Caco-2 (cell line): ENCODE measurements around the gene TMEM19. TPM values are rescaled to one million over a fixed set of nuclear protein-coding genes. Genes with fewer than 3 reads are reported as not detected.

Experiments
- BruUV-seq: library from RNA; stranded (reverse); fragments of 400-500 nt; replicated peaks from 2 replicates; lab custom pipeline; 2021; lab: Mats Ljungman, UMichigan
- CTCF ChIA-PET: fragments of 300-600 bp; sonication (Branson Sonifier 250); formaldehyde crosslinking; loops from one replicate; lab custom pipeline; 2022; ENCODE audit warnings: antibody characterized with exemption; lab: Charles Lee
- POLR2A ChIA-PET: fragments of 300-600 bp; sonication (Branson Sonifier 250); formaldehyde crosslinking; loops from one replicate; lab custom pipeline; 2022; ENCODE audit warnings: antibody characterized with exemption; lab: Charles Lee
- DNase-seq, 2 experiments: peaks; one replicate each; pipeline versions ENCODE4 v3.0.0 to v3.0.0-alpha.2; 2020 to 2022
- H3K27me3 ChIP-seq: replicated peaks from 2 replicates; pipeline ENCODE4 v1.6.0; 2011; ENCODE audit warnings: low read length; ENCODE audit not compliant: control insufficient read depth, insufficient read depth
- H3K36me3 ChIP-seq: 2 replicates; pipeline ENCODE4 v1.5.1; 2011; ENCODE audit warnings: low read length; ENCODE audit not compliant: control insufficient read depth, insufficient read depth
- H3K4me1 ChIP-seq: fragments of 250-450 bp; sonication (Bioruptor Pico); 2 replicates; pipeline ENCODE4 v1.5.1; 2020; ENCODE audit warnings: mild to moderate bottlenecking
- H3K4me3 ChIP-seq: 2 replicates; pipeline ENCODE4 v1.5.1; 2011; ENCODE audit warnings: low read depth, mild to moderate bottlenecking, control low read depth, low read length
- H3K9me3 ChIP-seq: fragments of 250-450 bp; sonication (Bioruptor Pico); 2 replicates; pipeline ENCODE4 v1.5.1; 2020; ENCODE audit warnings: mild to moderate bottlenecking, moderate library complexity
- H3K27ac Mint-ChIP-seq: one replicate; pipeline ENCODE4 v1.8.0; 2022; ENCODE audit warnings: mixed read lengths; ENCODE audit not compliant: unreplicated experiment
- H3K27me3 Mint-ChIP-seq: one replicate; pipeline ENCODE4 v1.8.0; 2022; ENCODE audit warnings: mixed read lengths; ENCODE audit not compliant: insufficient read depth, unreplicated experiment
- H3K36me3 Mint-ChIP-seq: one replicate; pipeline ENCODE4 v1.8.0; 2022; ENCODE audit warnings: mild to moderate bottlenecking, mixed read lengths; ENCODE audit not compliant: insufficient read depth, unreplicated experiment
- H3K4me1 Mint-ChIP-seq: one replicate; pipeline ENCODE4 v1.8.0; 2022; ENCODE audit warnings: low read depth, mixed read lengths; ENCODE audit not compliant: unreplicated experiment
- H3K4me3 Mint-ChIP-seq: one replicate; pipeline ENCODE4 v1.8.0; 2022; ENCODE audit warnings: mild to moderate bottlenecking, moderate library complexity, mixed read lengths; ENCODE audit not compliant: unreplicated experiment
- H3K9me3 Mint-ChIP-seq: one replicate; pipeline ENCODE4 v1.8.0; 2022; ENCODE audit warnings: mixed read lengths; ENCODE audit not compliant: unreplicated experiment
- CTCF ChIP-seq, 2 experiments: fragments of 200-600 bp in 1 of 2; IDR thresholded peaks; 1 replicate in 1 of 2; 2 replicates in 1 of 2; pipeline versions ENCODE4 v1.5.1 to v1.8.0; 2011 to 2022; ENCODE audit warnings: antibody characterized with exemption in 1 of 2, control low read depth in 1 of 2, inconsistent platforms in 1 of 2, low read depth in 1 of 2, low read length in 1 of 2, mild to moderate bottlenecking in 1 of 2, moderate library complexity in 1 of 2; ENCODE audit not compliant: insufficient read depth in 1 of 2, severe bottlenecking in 1 of 2, unreplicated experiment in 1 of 2
- intact Hi-C: fragments of 100-400 bp; cut with micrococcal nuclease; formaldehyde crosslinking; loops from one replicate; pipeline ENCODE4 v1.10.0; 2022; ENCODE audit not compliant: unreplicated experiment
- total RNA-seq: library from RNA; stranded (reverse); gene quantifications from 2 replicates; pipeline ENCODE4 v1.2.3, GENCODE V29; 2022

The TMEM19 gene
- total RNA-seq, 1 experiment from 2014 or later, result 24.2 TPM

- H3K9me3 Mint-ChIP-seq, result no peaks in the 10 kb centered on the region
- H3K4me3 Mint-ChIP-seq, result no peak overlapping the region
- H3K4me3 ChIP-seq, result no peak overlapping the region
- TF ChIP-seq CTCF (IDR thresholded peaks at IDR 0.05; ENCODE audit: insufficient read depth in 1 of 2, low read depth in 1 of 2, low read length in 1 of 2, severe bottlenecking in 1 of 2, unreplicated experiment in 1 of 2), result no peak
- H3K4me1 ChIP-seq, result 0 out of 2 replicates have a peak, but pooled peaks cover 5% of the 10 kb centered on the region
- intact Hi-C loops, result no loop called here
- H3K27ac Mint-ChIP-seq, result no peak overlapping the region
- no peaks in the 10 kb centered on the region for H3K36me3 Mint-ChIP-seq
- no peak for DNase-seq
- H3K4me1 Mint-ChIP-seq, result peaks cover 6% of the 10 kb centered on the region
- ChIA-PET CTCF (interaction anchor here (1.0 to 2.6 kb wide), 4 partner anchors 16 to 136 kb away, joined by 3 to 49 read pairs (median 24); partner anchors contain the start of gene TMEM19), POLR2A (no interaction called here)
- H3K27me3 Mint-ChIP-seq, result peaks cover 10% of the 10 kb centered on the region
- no peaks in the 10 kb centered on the region for H3K36me3 ChIP-seq
- BruUV-seq, result no TSS peak
- H3K9me3 ChIP-seq, result 0 out of 2 replicates have a peak, but pooled peaks cover 2% of the 10 kb centered on the region
- H3K27me3 ChIP-seq, result no peaks in the 10 kb centered on the region
Observed at GRCh38 chr12:71748081-71748850, 62.4 kb downstream of the TMEM19 start.

GRCh38 chr12:71749666-71750065 lies 63.8 kb downstream of the TMEM19 start:
- Histone ChIP-seq H3K9me3 (0 out of 2 replicates have a peak, but pooled peaks cover 2% of the 10 kb centered on the region), H3K36me3 (no peaks in the 10 kb centered on the region), H3K27me3 (no peaks in the 10 kb centered on the region), H3K4me3 (no peak overlapping the region), H3K4me1 (0 out of 2 replicates have a peak, but pooled peaks cover 5% of the 10 kb centered on the region)
- ChIA-PET POLR2A (no interaction called here), CTCF (no interaction called here)
- Mint-ChIP-seq H3K27me3 (peaks cover 10% of the 10 kb centered on the region), H3K36me3 (peaks cover 7% of the 10 kb centered on the region), H3K4me1 (peaks cover 12% of the 10 kb centered on the region), H3K9me3 (no peaks in the 10 kb centered on the region), H3K4me3 (no peak overlapping the region), H3K27ac (no peak overlapping the region)
- intact Hi-C loops, result no loop called here
- TF ChIP-seq CTCF (IDR thresholded peaks at IDR 0.05; ENCODE audit: insufficient read depth in 1 of 2, low read depth in 1 of 2, low read length in 1 of 2, severe bottlenecking in 1 of 2, unreplicated experiment in 1 of 2), result no peak
- no peak for DNase-seq
- no TSS peak for BruUV-seq

- no peak for DNase-seq
- no peaks in the 10 kb centered on the region for H3K27me3 ChIP-seq
Observed at GRCh38 chr12:71752891-71753290, 67.0 kb downstream of the TMEM19 start.

More at GRCh38 chr12:71752891-71753290, 67.0 kb downstream of the TMEM19 start:
- intact Hi-C loops, result no loop called here
- H3K4me1 ChIP-seq, result peaks cover 8% of the 10 kb centered on the region; the same call in 1 of the 2 replicates
- peaks cover 12% of the 10 kb centered on the region for H3K4me1 Mint-ChIP-seq
- H3K4me3 Mint-ChIP-seq, result no peak overlapping the region
- H3K36me3 ChIP-seq, result no peaks in the 10 kb centered on the region
- ChIA-PET CTCF (no interaction called here), POLR2A (no interaction called here)
- 0 out of 2 replicates have a peak, but pooled peaks cover 2% of the 10 kb centered on the region for H3K9me3 ChIP-seq
- TF ChIP-seq CTCF (IDR thresholded peaks at IDR 0.05; ENCODE audit: insufficient read depth in 1 of 2, low read depth in 1 of 2, low read length in 1 of 2, severe bottlenecking in 1 of 2, unreplicated experiment in 1 of 2), result no peak
- no TSS peak for BruUV-seq
- no peak overlapping the region for H3K4me3 ChIP-seq
- peaks cover 22% of the 10 kb centered on the region for H3K36me3 Mint-ChIP-seq
- H3K27me3 Mint-ChIP-seq, result peaks cover 10% of the 10 kb centered on the region
- H3K9me3 Mint-ChIP-seq, result no peaks in the 10 kb centered on the region
- no peak overlapping the region for H3K27ac Mint-ChIP-seq

Other genes with a start within 250 kb of the TMEM19 start
- gene LGR5, start 246.3 kb upstream of the TMEM19 start, total RNA-seq, result 28.0 and 28.4 TPM in 2 replicates
- 48.7 and 50.7 TPM in 2 replicates for gene ZFC3H1, start 22.2 kb upstream of the TMEM19 start, total RNA-seq
- 2.7 and 4.6 TPM in 2 replicates for gene THAP2, start 21.8 kb upstream of the TMEM19 start, total RNA-seq
- gene RAB21, start 68.8 kb downstream of the TMEM19 start, total RNA-seq, result 69.6 and 72.0 TPM in 2 replicates
- gene TBC1D15, start 153.7 kb downstream of the TMEM19 start, total RNA-seq, result 27.1 and 31.3 TPM in 2 replicates